ENCODE data around the gene CLUH.

- TF ChIP-seq CTCF (IDR thresholded peaks at IDR 0.05; ENCODE audit: low read depth, low read length, poor library complexity, severe bottlenecking) (no peak), EZH2phosphoT487 (IDR thresholded peaks at IDR 0.05; ENCODE audit: borderline replicate concordance, low read length) (no peak)
Observed at GRCh38 chr17:2710071-2710802, 1.3 kb downstream of the CLUH start.

All from DOHH2 (cell line).